ENCODE results near the gene PDZD2.

GRCh38 chr5:31934156-31934555, 295.2 kb downstream of the PDZD2 start:
- TF ChIP-seq CTCF (IDR thresholded peaks at IDR 0.05) (no peak), POLR2A (IDR thresholded peaks at IDR 0.05) (no peak)
